Sigmoid colon (tissue), 4 donors: Measurements from ENCODE around the gene PCLO.

Source experiments
- CTCF ChIP-seq, 4 experiments: fragments of 450-650 bp in 3 of 4; fragments of 200-600 bp in 1 of 4; IDR thresholded peaks; one replicate each; pipeline ENCODE4 v1.5.1; 2016 to 2019; ENCODE audit warnings: antibody characterized with exemption in 4 of 4, mild to moderate bottlenecking in 3 of 4, moderate library complexity in 2 of 4
- EP300 ChIP-seq, 4 donors: sonication (generic); formaldehyde crosslinking; IDR thresholded peaks; one replicate each; pipeline ENCODE4 v1.6.1; 2017; ENCODE audit warnings: antibody characterized with exemption in 4 of 4
- POLR2AphosphoS5 ChIP-seq, 4 donors: sonication (generic); formaldehyde crosslinking; IDR thresholded peaks; one replicate each; pipeline ENCODE4 v1.6.1; 2017; ENCODE audit warnings: antibody characterized with exemption in 4 of 4

GRCh38 chr7:82945480-82945879, 217.2 kb downstream of the PCLO start:
- TF ChIP-seq CTCF (IDR thresholded peaks at IDR 0.05) = no peak
- no peak for TF ChIP-seq POLR2AphosphoS5 (IDR thresholded peaks at IDR 0.05)
- no peak for TF ChIP-seq EP300 (IDR thresholded peaks at IDR 0.05)
